Measurements from ENCODE around the gene TENT5D.
"Not testable (repeated sequence)": the region's sequence is repeated elsewhere in the genome, so short reads cannot be mapped to it uniquely, and the experiment has no call there.

TENT5D gene

DNA sequence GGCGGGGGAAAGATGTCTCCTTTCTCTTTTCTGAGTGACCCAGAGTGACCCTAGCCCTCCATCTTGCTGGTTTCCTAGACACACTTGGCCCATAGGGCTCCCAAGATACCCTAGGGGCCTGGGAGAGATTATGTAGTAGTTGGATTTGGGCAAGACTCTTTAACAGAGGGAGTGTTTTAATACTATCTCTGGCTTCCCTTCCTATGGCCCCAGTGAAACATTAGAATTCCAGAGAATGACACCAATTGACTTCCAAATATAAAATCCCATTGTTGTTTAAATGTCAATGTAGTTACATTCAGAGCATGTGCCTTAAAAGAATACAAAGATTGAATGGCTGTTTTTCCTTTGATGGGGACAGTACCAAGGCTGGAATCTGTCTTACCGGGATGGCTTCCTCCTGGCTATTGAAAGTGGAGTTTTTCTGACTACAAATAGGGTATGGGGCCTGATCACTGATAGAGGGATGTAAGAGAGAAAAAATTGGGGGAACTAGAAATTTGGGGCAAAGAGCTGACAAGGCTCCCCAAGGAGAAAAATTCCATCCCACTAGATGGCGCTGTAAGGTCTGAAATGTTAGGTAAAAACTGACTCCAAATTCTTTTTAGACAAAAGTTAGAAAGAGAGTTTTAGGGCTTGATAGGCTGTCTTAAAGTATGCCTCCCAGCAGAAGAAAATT lies 10.7 kb downstream of the TENT5D start:
- Mint-ChIP-seq H3K4me3 (no peak overlapping the region), H3K27me3 (ENCODE audit: low read depth, poor library complexity) (no peaks in the 10 kb centered on the region), H3K27ac (no peak overlapping the region), H3K9me3 (peaks cover 56% of the 10 kb centered on the region), H3K36me3 (ENCODE audit: low read depth) (no peaks in the 10 kb centered on the region), H3K4me1 (no peaks in the 10 kb centered on the region)
- no peak for DNase-seq
- TF ChIP-seq, protein P1, sequence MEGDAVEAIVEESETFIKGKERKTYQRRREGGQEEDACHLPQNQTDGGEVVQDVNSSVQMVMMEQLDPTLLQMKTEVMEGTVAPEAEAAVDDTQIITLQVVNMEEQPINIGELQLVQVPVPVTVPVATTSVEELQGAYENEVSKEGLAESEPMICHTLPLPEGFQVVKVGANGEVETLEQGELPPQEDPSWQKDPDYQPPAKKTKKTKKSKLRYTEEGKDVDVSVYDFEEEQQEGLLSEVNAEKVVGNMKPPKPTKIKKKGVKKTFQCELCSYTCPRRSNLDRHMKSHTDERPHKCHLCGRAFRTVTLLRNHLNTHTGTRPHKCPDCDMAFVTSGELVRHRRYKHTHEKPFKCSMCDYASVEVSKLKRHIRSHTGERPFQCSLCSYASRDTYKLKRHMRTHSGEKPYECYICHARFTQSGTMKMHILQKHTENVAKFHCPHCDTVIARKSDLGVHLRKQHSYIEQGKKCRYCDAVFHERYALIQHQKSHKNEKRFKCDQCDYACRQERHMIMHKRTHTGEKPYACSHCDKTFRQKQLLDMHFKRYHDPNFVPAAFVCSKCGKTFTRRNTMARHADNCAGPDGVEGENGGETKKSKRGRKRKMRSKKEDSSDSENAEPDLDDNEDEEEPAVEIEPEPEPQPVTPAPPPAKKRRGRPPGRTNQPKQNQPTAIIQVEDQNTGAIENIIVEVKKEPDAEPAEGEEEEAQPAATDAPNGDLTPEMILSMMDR (IDR thresholded peaks at IDR 0.05), result no peak

DNA sequence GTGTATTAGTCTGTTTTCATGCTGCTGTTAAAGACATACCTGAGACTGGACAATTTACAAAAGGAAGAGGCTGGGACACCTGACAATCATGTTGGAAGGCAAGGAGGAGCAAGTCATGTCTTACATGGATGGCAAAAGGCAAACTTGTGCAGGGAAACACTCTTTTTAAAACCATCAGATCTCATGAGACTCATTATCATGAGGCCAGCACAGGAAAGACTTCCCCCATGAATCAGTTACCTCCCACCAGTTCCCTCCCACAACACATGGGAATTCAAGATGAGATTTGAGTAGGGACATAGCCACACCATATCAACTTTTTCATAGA lies 11.2 kb downstream of the TENT5D start:
- TF ChIP-seq, protein P1 (IDR thresholded peaks at IDR 0.05), result no peak
- Mint-ChIP-seq H3K9me3 (peaks cover 56% of the 10 kb centered on the region), H3K27me3 (ENCODE audit: low read depth, poor library complexity) (no peaks in the 10 kb centered on the region), H3K27ac (no peak overlapping the region), H3K4me3 (no peak overlapping the region), H3K36me3 (ENCODE audit: low read depth) (no peaks in the 10 kb centered on the region), H3K4me1 (no peaks in the 10 kb centered on the region)
- DNase-seq, result no peak

DNA sequence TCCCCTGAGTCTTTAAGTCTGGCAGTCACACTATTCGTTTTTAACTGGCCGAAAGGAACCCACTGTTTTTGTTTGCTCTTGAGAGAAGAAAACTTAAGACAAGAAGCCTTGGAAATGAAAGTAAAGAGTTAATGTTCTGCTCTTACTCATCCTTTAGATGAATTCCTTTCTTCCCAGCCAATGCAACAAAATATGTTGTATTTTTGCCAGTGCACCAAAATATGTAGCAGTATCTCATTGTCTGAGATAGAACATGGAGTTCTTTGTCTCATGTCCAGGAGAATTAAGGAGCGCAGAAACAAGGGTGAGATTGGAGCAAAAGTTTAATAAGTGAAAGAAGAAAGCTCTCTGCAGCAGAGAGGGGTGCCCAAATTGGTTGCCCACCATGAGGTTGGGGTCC lies 12.2 kb downstream of the TENT5D start:
- no peak overlapping the region for H3K4me3 Mint-ChIP-seq
- no peak for DNase-seq
- H3K4me1 Mint-ChIP-seq, result no peaks in the 10 kb centered on the region
- H3K27ac Mint-ChIP-seq, result no peak overlapping the region
- TF ChIP-seq, protein P1 (IDR thresholded peaks at IDR 0.05), result no peak
- no peaks in the 10 kb centered on the region for H3K27me3 Mint-ChIP-seq (ENCODE audit: low read depth, poor library complexity)
- H3K36me3 Mint-ChIP-seq (ENCODE audit: low read depth), result no peaks in the 10 kb centered on the region
- peaks cover 50% of the 10 kb centered on the region for H3K9me3 Mint-ChIP-seq

DNA sequence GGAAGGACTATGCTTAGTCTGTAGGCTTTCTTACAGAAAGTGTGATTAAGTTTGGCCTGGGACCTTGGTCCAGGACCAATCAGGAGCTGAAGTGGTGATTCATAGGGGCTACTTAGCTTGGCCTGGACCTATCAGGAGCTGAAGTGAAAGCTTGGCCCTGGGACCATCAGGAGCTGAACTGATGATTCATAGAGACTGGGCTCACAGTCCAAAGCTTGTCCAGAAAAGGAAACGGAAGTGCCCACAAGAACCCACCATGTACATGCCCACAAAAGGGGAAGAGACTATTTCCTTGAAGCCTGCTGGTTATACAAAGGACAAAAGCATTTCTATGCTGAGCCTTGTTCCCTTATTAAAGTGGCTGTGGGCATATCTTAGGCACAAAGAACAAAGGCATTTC lies 12.6 kb downstream of the TENT5D start:
- Mint-ChIP-seq H3K4me1 (no peaks in the 10 kb centered on the region), H3K36me3 (ENCODE audit: low read depth) (no peaks in the 10 kb centered on the region), H3K27me3 (ENCODE audit: low read depth, poor library complexity) (no peaks in the 10 kb centered on the region), H3K27ac (no peak overlapping the region), H3K4me3 (no peak overlapping the region), H3K9me3 (peaks cover 47% of the 10 kb centered on the region)
- TF ChIP-seq, protein P1 (IDR thresholded peaks at IDR 0.05), result no peak
- DNase-seq, result no peak

DNA sequence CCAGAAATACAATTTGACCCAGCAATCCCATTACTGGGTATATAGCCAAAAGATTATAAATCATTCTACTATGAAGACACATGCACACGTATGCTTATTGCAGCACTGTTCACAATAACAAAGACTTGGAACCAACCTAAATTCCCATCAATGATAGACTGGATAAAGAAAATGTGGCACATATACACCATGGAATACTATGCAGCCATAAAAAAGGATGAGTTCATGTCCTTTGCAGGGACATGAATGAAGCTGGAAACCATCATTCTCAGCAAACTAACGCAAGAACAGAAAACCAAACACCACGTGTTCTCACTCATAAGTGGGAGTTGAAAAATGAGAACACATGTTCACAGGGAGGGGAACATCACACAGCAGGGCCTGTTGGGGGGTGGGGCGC lies 47.9 kb downstream of the TENT5D start:
- not testable (repeated sequence) for H3K4me3 Mint-ChIP-seq; H3K27me3 Mint-ChIP-seq (ENCODE audit: low read depth, poor library complexity); DNase-seq; H3K4me1 Mint-ChIP-seq; H3K27ac Mint-ChIP-seq; H3K36me3 Mint-ChIP-seq (ENCODE audit: low read depth)
- H3K9me3 Mint-ChIP-seq, result peaks cover 86% of the 10 kb centered on the region

DNA sequence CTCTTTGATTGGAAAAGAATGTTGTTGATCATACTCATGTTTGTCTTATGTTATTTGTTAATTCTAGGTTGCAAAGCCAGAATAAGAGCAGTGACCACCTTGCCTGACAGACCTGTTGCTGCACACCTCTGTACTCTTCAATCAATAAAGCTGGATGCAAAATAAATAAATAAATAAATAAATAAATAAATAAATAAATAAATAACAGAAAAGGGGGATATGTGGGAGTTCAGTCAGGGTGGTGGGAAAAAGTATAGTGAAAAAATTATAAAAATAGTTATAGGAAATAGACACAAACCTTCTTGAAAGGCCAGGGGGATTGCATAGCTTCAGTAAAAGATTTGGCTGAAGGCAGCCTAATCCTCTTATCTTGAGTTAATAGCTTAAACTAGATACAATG lies 51.3 kb downstream of the TENT5D start:
- H3K36me3 Mint-ChIP-seq (ENCODE audit: low read depth), result no peaks in the 10 kb centered on the region
- no peaks in the 10 kb centered on the region for H3K27me3 Mint-ChIP-seq (ENCODE audit: low read depth, poor library complexity)
- TF ChIP-seq, protein P1 (IDR thresholded peaks at IDR 0.05), result no peak
- peaks cover 78% of the 10 kb centered on the region for H3K9me3 Mint-ChIP-seq
- no peak overlapping the region for H3K27ac Mint-ChIP-seq
- H3K4me1 Mint-ChIP-seq, result no peaks in the 10 kb centered on the region
- no peak for DNase-seq
- no peak overlapping the region for H3K4me3 Mint-ChIP-seq
